Measurements from ENCODE around the gene ARHGAP4.

The ARHGAP4 gene

GRCh38 chrX:153963546-153963945, 37.5 kb upstream of the ARHGAP4 start:
- no peak for DNase-seq (ENCODE audit: low read depth)

- DNase-seq (ENCODE audit: low read depth), result no peak
Measured at GRCh38 chrX:153961292-153961691, 35.2 kb upstream of the ARHGAP4 start.

GRCh38 chrX:153960786-153961185, 34.7 kb upstream of the ARHGAP4 start:
- no peak for DNase-seq (ENCODE audit: low read depth)

DNA sequence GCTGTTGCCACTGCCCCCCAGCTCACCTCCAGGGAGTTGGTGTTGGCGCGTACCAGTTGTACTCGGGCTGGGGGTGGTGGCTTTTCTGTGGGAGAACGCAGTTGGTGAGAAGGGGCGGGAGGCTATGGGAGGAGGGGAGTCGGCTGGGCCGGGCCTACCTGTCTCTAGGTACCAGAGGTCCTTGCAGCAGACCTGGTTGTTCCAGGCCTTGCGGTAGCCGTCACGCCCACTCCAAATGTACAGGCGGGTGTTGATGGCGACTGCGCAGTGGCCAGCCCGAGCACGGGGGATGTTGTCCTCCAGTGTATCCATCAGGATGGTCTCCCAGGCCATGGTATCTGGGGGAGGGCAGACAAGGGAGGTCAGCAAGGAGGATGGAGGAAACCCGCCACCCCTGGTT, 34.0 kb upstream of the ARHGAP4 start:
- no peak for DNase-seq (ENCODE audit: low read depth)

- DNase-seq (ENCODE audit: low read depth), result no peak
Measured at GRCh38 chrX:153959649-153960048, 33.6 kb upstream of the ARHGAP4 start.

DNA sequence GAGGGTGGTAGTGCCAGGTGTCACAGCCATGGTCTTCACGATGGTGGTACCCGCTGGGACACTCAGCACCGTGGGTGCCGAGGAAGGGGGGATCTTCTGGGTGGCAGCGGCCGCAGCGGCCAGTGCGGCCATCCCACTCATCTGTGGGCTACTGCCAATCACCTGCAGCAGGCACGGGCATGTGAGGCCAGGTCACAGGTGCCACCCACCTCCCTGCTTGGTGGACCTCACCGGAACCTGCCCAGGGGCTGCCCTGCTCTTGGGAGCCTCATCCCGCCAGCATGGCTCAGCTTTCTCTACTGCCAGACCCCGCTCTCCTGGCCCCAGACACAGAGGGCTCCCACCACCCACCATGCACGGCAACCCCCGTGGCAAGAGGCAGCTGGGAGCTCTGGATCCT, 32.5 kb upstream of the ARHGAP4 start:
- DNase-seq (ENCODE audit: low read depth), result no peak

DNA sequence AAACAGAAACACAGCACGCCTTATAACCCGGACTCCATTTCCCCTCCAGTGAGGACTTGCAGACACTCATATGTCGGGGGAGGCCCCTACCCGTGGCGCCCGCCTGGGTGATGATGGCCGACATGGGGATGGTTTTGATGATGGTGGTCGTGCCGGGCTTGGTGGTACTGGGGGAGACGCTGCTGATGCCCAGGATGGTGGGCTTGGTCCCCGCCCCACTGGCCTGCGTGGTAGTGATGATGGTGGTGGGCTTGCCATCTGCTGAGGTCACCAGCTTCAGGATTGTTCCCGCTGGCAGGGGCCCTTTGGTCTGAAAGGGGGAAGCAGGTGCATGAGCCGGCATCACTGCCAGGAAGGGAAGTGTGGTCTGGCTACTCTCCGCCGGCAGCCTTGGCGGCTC, 31.2 kb upstream of the ARHGAP4 start:
- no peak for DNase-seq (ENCODE audit: low read depth)

DNA sequence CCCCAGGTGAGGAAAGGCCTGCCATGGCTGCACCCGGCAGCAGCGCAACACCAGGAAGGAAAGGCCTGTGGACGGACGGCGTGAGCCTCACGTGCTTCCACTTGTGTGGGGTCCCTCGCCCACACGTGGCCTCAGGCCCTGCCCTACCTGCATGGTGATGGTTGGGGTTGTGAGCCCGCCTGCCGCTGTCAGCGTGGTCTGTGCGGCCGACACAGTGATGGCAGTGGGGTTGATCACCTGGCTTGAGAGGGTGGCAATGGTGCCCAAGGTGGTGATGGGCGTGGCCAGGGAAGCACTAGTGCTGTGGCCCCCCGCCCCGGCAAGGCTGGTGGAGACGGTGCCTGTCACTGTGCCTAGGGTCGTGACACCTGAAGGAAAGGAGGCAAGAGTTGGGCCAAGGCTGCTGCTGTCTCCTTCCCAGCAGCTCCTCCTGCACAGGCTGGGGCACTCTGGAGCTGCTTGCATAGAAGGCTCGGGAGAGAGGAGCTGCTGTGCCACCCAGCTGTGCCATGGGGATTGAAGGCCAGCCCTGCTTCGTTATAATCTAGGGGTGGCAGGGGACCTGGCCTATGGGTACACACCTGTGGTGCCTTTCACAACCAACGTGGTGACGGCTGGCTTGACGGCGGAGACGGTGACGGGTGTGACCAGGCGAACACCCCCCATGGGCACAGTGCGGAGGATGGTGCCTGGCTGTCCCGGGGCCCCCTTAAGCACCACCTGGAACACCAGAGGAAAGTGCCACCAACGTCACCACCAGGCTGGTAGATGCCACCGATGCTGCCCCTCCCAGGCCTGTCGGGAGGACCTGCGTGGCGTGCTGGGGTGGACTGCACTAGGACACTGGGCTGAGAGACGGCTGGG, 30.2 kb upstream of the ARHGAP4 start:
- no peak for DNase-seq (ENCODE audit: low read depth)

DNA sequence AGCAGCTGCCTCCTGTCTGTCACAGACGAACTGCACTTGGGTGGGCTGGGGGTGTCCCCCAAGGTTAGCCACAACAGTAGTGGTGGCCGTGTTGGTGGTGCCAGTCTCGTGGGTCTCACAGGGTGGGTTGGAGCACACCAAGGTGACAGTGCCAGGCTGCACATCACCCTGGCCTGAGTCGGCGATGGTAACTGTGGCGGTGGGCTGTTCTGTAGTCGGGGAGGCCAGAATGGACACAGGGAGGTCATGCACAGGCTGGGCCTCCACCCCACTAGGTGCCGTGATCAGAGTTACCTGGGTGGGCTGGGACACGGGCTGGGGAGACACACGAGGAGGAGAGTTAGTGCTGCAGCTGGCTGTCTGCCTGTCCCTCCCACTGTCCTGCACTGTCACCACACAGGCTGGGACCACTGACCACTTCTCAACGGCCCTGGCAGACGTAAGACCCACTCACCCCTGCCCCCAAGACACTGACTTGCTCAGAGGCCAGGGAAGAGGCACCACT, 29.2 kb upstream of the ARHGAP4 start:
- no peak for DNase-seq (ENCODE audit: low read depth)

GRCh38 chrX:153954558-153955227, 28.6 kb upstream of the ARHGAP4 start:
- DNase-seq (ENCODE audit: low read depth), result no peak

DNA sequence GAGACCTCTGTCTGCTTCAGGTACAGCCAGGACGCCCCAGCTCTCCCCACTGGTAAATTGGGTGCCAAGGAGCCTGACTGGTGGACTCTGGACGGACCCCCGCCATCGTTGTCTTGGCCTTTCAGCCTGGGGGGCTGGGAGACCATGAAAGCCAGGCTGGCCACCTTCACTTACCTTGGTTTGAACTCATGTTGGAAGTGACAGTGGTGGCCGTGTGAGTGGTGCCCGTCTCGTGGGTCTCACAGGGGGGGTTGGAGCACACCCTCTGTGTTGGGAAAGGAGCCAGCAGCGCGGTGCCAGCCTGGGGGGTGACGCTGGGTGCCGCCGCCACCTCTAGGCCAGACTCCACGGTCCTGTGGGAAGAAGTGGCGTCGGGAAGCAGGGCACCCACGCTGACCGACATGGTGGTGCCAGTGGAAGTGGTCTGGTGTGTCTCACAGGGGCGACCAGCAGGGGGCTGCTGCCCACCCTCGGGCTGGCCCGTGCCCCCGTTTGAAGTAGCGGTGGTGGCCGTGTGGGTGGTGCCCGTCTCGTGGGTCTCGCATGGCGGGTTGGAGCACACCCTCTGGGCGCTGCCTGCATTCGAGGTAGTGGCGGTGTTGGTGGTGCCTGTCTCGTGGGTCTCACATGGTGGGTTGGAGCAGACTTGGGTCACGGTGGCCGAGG, 28.0 kb upstream of the ARHGAP4 start:
- DNase-seq (ENCODE audit: low read depth), result no peak

DNA sequence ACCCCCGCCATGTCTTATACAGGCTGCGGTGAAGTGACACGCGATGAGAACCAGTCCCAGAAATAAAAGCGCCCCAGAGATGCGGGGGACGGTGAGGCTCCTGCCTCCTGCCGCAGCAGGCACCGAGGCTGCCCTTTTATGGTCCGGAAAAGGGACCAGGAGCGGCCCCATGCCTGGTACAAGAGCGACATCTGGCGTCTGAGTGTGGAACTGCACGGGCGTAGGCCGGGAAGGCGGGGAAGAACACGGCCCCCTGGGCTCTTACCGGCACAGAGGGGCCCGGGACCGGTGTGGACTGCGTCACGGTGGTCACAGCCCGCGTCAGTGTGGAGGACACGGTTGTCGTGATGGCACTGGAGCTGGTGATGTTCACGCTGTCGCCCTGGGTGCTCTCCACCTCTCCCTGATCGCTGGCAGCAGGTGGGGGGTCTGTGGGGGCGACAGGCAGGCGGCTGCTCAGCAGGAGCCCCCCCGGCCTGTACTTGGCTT, 27.3 kb upstream of the ARHGAP4 start:
- DNase-seq (ENCODE audit: low read depth), result peak; percentile 44

GRCh38 chrX:153952373-153953026, 26.4 kb upstream of the ARHGAP4 start:
- no peak for DNase-seq (ENCODE audit: low read depth)

GRCh38 chrX:153951683-153952372, 25.8 kb upstream of the ARHGAP4 start:
- DNase-seq (ENCODE audit: low read depth), result no peak

DNA sequence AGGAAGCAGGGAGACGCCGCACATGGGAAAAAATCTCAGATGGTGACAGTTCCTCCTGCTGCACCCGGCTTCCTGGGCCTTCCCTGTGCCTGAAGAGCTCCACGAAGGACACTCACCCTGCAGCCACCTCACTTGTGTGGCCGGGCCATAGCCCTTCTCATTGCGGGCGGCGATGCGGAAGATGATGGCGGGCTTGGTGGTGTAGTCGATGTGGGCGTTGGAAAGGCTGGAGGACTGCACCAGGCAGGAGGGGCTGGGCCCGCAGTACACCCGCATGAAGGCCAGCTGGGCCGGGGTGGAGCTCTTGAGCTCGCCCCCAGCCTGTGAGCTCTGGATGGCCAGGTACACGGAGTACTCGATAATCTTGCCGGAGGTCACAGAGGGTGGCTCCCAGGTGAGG, 24.1 kb upstream of the ARHGAP4 start:
- no peak for DNase-seq (ENCODE audit: low read depth)

GRCh38 chrX:153948847-153949805, 23.1 kb upstream of the ARHGAP4 start:
- DNase-seq (ENCODE audit: low read depth), result no peak

- DNase-seq (ENCODE audit: low read depth), result no peak
Measured at GRCh38 chrX:153948002-153948466, 22.0 kb upstream of the ARHGAP4 start.

GRCh38 chrX:153947009-153947769, 21.1 kb upstream of the ARHGAP4 start:
- DNase-seq (ENCODE audit: low read depth), result peak; percentile 52
